Measurements from ENCODE around the gene MXI1.

Gene MXI1

GRCh38 chr10:110225441-110225755 is 18.0 kb downstream of the MXI1 start:
- peak overlapping the region; percentile 52 to 73 for H3K9ac ChIP-seq (ENCODE audit: low read length in 2 of 2)
- no peaks in the 10 kb centered on the region for H3K9me3 ChIP-seq (ENCODE audit: control insufficient read depth in 2 of 2, low read length in 2 of 2)
- peak overlapping the region; percentile 47 to 82 for H3K4me3 ChIP-seq (ENCODE audit: low read length in 2 of 2)
- peak overlapping the region; percentile 73 for H3K27ac ChIP-seq (ENCODE audit: low read length)
- H3K36me3 ChIP-seq (ENCODE audit: control insufficient read depth in 2 of 2, insufficient read depth in 2 of 2, low read length in 2 of 2) = peaks cover 0 to 8% of the 10 kb centered on the region in 2 donors
- H3K27me3 ChIP-seq (ENCODE audit: control insufficient read depth in 1 of 2, insufficient read depth in 2 of 2, low read length in 2 of 2) = no peaks in the 10 kb centered on the region
- H3K4me1 ChIP-seq (ENCODE audit: control insufficient read depth, insufficient read depth, low read length) = peaks cover 40% of the 10 kb centered on the region

DNA sequence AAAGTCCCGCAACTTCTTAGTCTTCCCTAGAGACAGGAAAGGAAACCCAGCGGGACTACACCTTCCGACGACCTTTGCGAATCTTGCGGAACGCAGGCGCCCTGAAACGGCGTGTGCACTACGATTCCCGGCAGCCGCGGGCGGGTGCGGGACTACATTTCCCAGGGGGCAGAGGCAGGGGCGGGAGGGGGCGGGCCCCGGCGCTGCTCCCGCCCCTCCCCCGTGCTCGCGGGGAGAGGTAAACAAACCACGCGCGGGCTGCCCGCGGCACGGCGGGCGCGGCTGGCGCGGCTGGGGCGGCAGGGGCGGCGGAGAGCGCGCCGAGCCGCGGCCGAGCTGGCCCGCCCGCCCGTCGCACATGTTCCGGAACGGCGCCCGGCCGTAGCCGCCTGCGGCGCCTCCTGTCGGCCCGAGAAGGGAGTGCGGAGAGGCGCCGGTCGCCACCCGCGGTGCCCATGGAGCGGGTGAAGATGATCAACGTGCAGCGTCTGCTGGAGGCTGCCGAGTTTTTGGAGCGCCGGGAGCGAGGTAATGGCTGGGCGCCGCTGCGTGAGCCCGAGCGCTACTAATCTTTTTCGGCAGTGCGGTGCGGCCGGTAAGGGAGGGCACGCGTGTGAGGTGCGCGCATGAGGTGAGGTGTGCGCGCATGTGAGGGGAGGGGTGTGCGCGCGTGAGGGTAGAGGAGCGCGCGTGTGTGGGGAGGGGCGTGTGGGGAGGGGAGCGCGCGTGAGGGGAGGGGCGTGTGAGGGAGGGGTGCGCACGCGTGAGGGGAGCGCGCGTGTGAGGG is 18.5 kb downstream of the MXI1 start:
- Histone ChIP-seq H3K36me3 (ENCODE audit: control insufficient read depth in 2 of 2, insufficient read depth in 2 of 2, low read length in 2 of 2) (peaks cover 0 to 8% of the 10 kb centered on the region in 2 donors), H3K27ac (ENCODE audit: low read length) (peak overlapping the region; percentile 73), H3K9me3 (ENCODE audit: control insufficient read depth in 2 of 2, low read length in 2 of 2) (no peaks in the 10 kb centered on the region), H3K27me3 (ENCODE audit: control insufficient read depth in 1 of 2, insufficient read depth in 2 of 2, low read length in 2 of 2) (no peaks in the 10 kb centered on the region), H3K4me1 (ENCODE audit: control insufficient read depth, insufficient read depth, low read length) (peaks cover 36% of the 10 kb centered on the region), H3K9ac (ENCODE audit: low read length in 2 of 2) (peak overlapping the region; percentile 52 to 73), H3K4me3 (ENCODE audit: low read length in 2 of 2) (peak overlapping the region; percentile 66 to 82)

- no peak overlapping the region for H3K9ac ChIP-seq (ENCODE audit: low read length in 2 of 2)
- peak overlapping the region in 1 of 2 donors; percentile 82 for H3K4me3 ChIP-seq (ENCODE audit: low read length in 2 of 2)
- H3K36me3 ChIP-seq (ENCODE audit: control insufficient read depth in 2 of 2, insufficient read depth in 2 of 2, low read length in 2 of 2) = peaks cover 0 to 8% of the 10 kb centered on the region in 2 donors
- H3K27ac ChIP-seq (ENCODE audit: low read length) = no peak overlapping the region
- peaks cover 30% of the 10 kb centered on the region for H3K4me1 ChIP-seq (ENCODE audit: control insufficient read depth, insufficient read depth, low read length)
- H3K27me3 ChIP-seq (ENCODE audit: control insufficient read depth in 1 of 2, insufficient read depth in 2 of 2, low read length in 2 of 2) = no peaks in the 10 kb centered on the region
- H3K9me3 ChIP-seq (ENCODE audit: control insufficient read depth in 2 of 2, low read length in 2 of 2) = no peaks in the 10 kb centered on the region
These were observed 19.1 kb downstream of the MXI1 start for GRCh38 chr10:110226543-110226925.

- peaks cover under 1 to 8% of the 10 kb centered on the region in 2 donors for H3K36me3 ChIP-seq (ENCODE audit: control insufficient read depth in 2 of 2, insufficient read depth in 2 of 2, low read length in 2 of 2)
- H3K4me1 ChIP-seq (ENCODE audit: control insufficient read depth, insufficient read depth, low read length) = peaks cover 25% of the 10 kb centered on the region
- H3K9me3 ChIP-seq (ENCODE audit: control insufficient read depth in 2 of 2, low read length in 2 of 2) = no peaks in the 10 kb centered on the region
- H3K27ac ChIP-seq (ENCODE audit: low read length) = peak overlapping the region; percentile 60
- no peaks in the 10 kb centered on the region for H3K27me3 ChIP-seq (ENCODE audit: control insufficient read depth in 1 of 2, insufficient read depth in 2 of 2, low read length in 2 of 2)
- H3K4me3 ChIP-seq (ENCODE audit: low read length in 2 of 2) = peak overlapping the region; percentile 58 to 82
- H3K9ac ChIP-seq (ENCODE audit: low read length in 2 of 2) = peak overlapping the region; percentile 51 to 53
These were observed 19.7 kb downstream of the MXI1 start for GRCh38 chr10:110226926-110227641.

DNA sequence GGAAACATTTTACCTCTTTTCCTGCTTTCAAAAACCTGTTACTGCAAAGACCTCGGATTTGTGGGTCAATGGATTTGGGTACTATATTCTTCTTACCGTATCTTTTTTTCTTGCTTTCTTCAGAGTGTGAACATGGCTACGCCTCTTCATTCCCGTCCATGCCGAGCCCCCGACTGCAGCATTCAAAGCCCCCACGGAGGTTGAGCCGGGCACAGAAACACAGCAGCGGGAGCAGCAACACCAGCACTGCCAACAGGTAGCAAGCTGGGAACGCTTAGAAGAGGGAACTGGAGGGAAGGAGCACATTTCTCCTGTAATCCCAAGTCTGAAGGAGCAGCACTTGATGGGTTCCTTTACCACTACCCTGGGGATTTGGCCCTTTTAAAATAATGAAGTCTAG is 20.7 kb downstream of the MXI1 start:
- Histone ChIP-seq H3K36me3 (ENCODE audit: control insufficient read depth in 2 of 2, insufficient read depth in 2 of 2, low read length in 2 of 2) (peaks cover 3 to 8% of the 10 kb centered on the region in 2 donors), H3K4me3 (ENCODE audit: low read length in 2 of 2) (peak overlapping the region in 1 of 2 donors; percentile 82), H3K9ac (ENCODE audit: low read length in 2 of 2) (no peak overlapping the region), H3K9me3 (ENCODE audit: control insufficient read depth in 2 of 2, low read length in 2 of 2) (no peaks in the 10 kb centered on the region), H3K27ac (ENCODE audit: low read length) (peak overlapping the region; percentile 60), H3K4me1 (ENCODE audit: control insufficient read depth, insufficient read depth, low read length) (peaks cover 15% of the 10 kb centered on the region), H3K27me3 (ENCODE audit: control insufficient read depth in 1 of 2, insufficient read depth in 2 of 2, low read length in 2 of 2) (no peaks in the 10 kb centered on the region)

GRCh38 chr10:110229155-110229554 is 21.8 kb downstream of the MXI1 start:
- Histone ChIP-seq H3K27me3 (ENCODE audit: control insufficient read depth in 1 of 2, insufficient read depth in 2 of 2, low read length in 2 of 2) (no peaks in the 10 kb centered on the region), H3K36me3 (ENCODE audit: control insufficient read depth in 2 of 2, insufficient read depth in 2 of 2, low read length in 2 of 2) (peaks cover 3 to 8% of the 10 kb centered on the region in 2 donors), H3K4me3 (ENCODE audit: low read length in 2 of 2) (no peak overlapping the region), H3K9ac (ENCODE audit: low read length in 2 of 2) (no peak overlapping the region), H3K4me1 (ENCODE audit: control insufficient read depth, insufficient read depth, low read length) (peaks cover 14% of the 10 kb centered on the region), H3K27ac (ENCODE audit: low read length) (no peak overlapping the region), H3K9me3 (ENCODE audit: control insufficient read depth in 2 of 2, low read length in 2 of 2) (no peaks in the 10 kb centered on the region)

DNA sequence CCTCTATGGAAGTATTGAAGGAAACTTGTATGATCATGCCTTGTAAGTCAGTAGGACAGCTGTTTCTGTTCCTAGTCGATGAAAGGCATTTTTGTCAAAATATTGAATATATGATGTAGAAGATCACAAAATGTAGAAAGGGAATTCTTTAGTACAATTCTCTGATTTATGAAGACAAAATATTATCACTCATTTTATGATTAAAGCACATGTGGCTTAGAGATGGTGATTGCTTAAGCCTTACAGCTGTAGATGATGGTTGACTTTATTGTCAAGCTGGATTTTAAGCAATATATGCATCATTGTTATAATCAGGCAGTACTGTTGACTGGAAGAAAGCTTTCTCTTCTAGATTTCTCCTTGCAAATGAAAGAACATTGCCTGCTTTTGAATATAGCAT is 26.4 kb downstream of the MXI1 start:
- H3K36me3 ChIP-seq (ENCODE audit: control insufficient read depth in 2 of 2, insufficient read depth in 2 of 2, low read length in 2 of 2) = peaks cover 8 to 9% of the 10 kb centered on the region in 2 donors
- H3K27me3 ChIP-seq (ENCODE audit: control insufficient read depth in 1 of 2, insufficient read depth in 2 of 2, low read length in 2 of 2) = no peaks in the 10 kb centered on the region
- H3K9ac ChIP-seq (ENCODE audit: low read length in 2 of 2) = no peak overlapping the region
- no peak overlapping the region for H3K4me3 ChIP-seq (ENCODE audit: low read length in 2 of 2)
- no peak overlapping the region for H3K27ac ChIP-seq (ENCODE audit: low read length)
- no peaks in the 10 kb centered on the region for H3K9me3 ChIP-seq (ENCODE audit: control insufficient read depth in 2 of 2, low read length in 2 of 2)
- H3K4me1 ChIP-seq (ENCODE audit: control insufficient read depth, insufficient read depth, low read length) = no peaks in the 10 kb centered on the region

- H3K9me3 ChIP-seq (ENCODE audit: control insufficient read depth in 2 of 2, low read length in 2 of 2) = no peaks in the 10 kb centered on the region
- H3K4me1 ChIP-seq (ENCODE audit: control insufficient read depth, insufficient read depth, low read length) = no peaks in the 10 kb centered on the region
- H3K4me3 ChIP-seq (ENCODE audit: low read length in 2 of 2) = no peak overlapping the region
These were observed 30.6 kb downstream of the MXI1 start for GRCh38 chr10:110237894-110238480.

GRCh38 chr10:110239892-110240291 is 32.5 kb downstream of the MXI1 start:
- Histone ChIP-seq H3K9me3 (ENCODE audit: control insufficient read depth in 2 of 2, low read length in 2 of 2) (no peaks in the 10 kb centered on the region), H3K27me3 (ENCODE audit: control insufficient read depth in 1 of 2, insufficient read depth in 2 of 2, low read length in 2 of 2) (no peaks in the 10 kb centered on the region)

More at GRCh38 chr10:110237894-110238480, 30.6 kb downstream of the MXI1 start:
- Histone ChIP-seq H3K9ac (ENCODE audit: low read length in 2 of 2) (no peak overlapping the region), H3K36me3 (ENCODE audit: control insufficient read depth in 2 of 2, insufficient read depth in 2 of 2, low read length in 2 of 2) (peaks cover 0 to 6% of the 10 kb centered on the region in 2 donors), H3K27me3 (ENCODE audit: control insufficient read depth in 1 of 2, insufficient read depth in 2 of 2, low read length in 2 of 2) (no peaks in the 10 kb centered on the region), H3K27ac (ENCODE audit: low read length) (no peak overlapping the region)

GRCh38 chr10:110241407-110241806 is 34.0 kb downstream of the MXI1 start:
- H3K36me3 ChIP-seq (ENCODE audit: control insufficient read depth in 2 of 2, insufficient read depth in 2 of 2, low read length in 2 of 2) = peaks cover 5 to 10% of the 10 kb centered on the region in 2 donors
- H3K9me3 ChIP-seq (ENCODE audit: control insufficient read depth in 2 of 2, low read length in 2 of 2) = no peaks in the 10 kb centered on the region
- no peaks in the 10 kb centered on the region for H3K27me3 ChIP-seq (ENCODE audit: control insufficient read depth in 1 of 2, insufficient read depth in 2 of 2, low read length in 2 of 2)
- H3K27ac ChIP-seq (ENCODE audit: low read length) = no peak overlapping the region
- no peak overlapping the region for H3K4me3 ChIP-seq (ENCODE audit: low read length in 2 of 2)
- no peak overlapping the region for H3K9ac ChIP-seq (ENCODE audit: low read length in 2 of 2)
- H3K4me1 ChIP-seq (ENCODE audit: control insufficient read depth, insufficient read depth, low read length) = no peaks in the 10 kb centered on the region

More at GRCh38 chr10:110239892-110240291, 32.5 kb downstream of the MXI1 start:
- peaks cover 0 to 6% of the 10 kb centered on the region in 2 donors for H3K36me3 ChIP-seq (ENCODE audit: control insufficient read depth in 2 of 2, insufficient read depth in 2 of 2, low read length in 2 of 2)
- no peak overlapping the region for H3K27ac ChIP-seq (ENCODE audit: low read length)
- H3K9ac ChIP-seq (ENCODE audit: low read length in 2 of 2) = no peak overlapping the region
- H3K4me3 ChIP-seq (ENCODE audit: low read length in 2 of 2) = no peak overlapping the region
- H3K4me1 ChIP-seq (ENCODE audit: control insufficient read depth, insufficient read depth, low read length) = no peaks in the 10 kb centered on the region
